PFSK-1 (cell line): ENCODE measurements around the gene TRMT6.

Source experiments
- POLR2AphosphoS5 ChIP-seq: IDR thresholded peaks from 2 replicates; pipeline ENCODE4 v1.6.1; 2012; ENCODE audit warnings: low read depth, mild to moderate bottlenecking, control low read depth, low read length, moderate library complexity
- SIN3A ChIP-seq: IDR thresholded peaks from 2 replicates; pipeline ENCODE4 v1.6.1; 2012; ENCODE audit warnings: mild to moderate bottlenecking, low read length, moderate library complexity, borderline replicate concordance; ENCODE audit not compliant: insufficient read depth
- TF ChIP-seq, protein P1 (sequence below), 2 experiments: IDR thresholded peaks; 2 replicates each; pipeline versions ENCODE4 v1.6.1 to v1.8.0; 2011 to 2012; ENCODE audit warnings: low read depth in 2 of 2, low read length in 2 of 2, control low read depth in 1 of 2, inconsistent platforms in 1 of 2, mild to moderate bottlenecking in 1 of 2, moderate library complexity in 1 of 2; ENCODE audit not compliant: insufficient read depth in 1 of 2

GRCh38 chr20:5969348-5969935 lies 19.1 kb upstream of the TRMT6 start:
- TF ChIP-seq SIN3A, result no peak
- TF ChIP-seq, protein P1, sequence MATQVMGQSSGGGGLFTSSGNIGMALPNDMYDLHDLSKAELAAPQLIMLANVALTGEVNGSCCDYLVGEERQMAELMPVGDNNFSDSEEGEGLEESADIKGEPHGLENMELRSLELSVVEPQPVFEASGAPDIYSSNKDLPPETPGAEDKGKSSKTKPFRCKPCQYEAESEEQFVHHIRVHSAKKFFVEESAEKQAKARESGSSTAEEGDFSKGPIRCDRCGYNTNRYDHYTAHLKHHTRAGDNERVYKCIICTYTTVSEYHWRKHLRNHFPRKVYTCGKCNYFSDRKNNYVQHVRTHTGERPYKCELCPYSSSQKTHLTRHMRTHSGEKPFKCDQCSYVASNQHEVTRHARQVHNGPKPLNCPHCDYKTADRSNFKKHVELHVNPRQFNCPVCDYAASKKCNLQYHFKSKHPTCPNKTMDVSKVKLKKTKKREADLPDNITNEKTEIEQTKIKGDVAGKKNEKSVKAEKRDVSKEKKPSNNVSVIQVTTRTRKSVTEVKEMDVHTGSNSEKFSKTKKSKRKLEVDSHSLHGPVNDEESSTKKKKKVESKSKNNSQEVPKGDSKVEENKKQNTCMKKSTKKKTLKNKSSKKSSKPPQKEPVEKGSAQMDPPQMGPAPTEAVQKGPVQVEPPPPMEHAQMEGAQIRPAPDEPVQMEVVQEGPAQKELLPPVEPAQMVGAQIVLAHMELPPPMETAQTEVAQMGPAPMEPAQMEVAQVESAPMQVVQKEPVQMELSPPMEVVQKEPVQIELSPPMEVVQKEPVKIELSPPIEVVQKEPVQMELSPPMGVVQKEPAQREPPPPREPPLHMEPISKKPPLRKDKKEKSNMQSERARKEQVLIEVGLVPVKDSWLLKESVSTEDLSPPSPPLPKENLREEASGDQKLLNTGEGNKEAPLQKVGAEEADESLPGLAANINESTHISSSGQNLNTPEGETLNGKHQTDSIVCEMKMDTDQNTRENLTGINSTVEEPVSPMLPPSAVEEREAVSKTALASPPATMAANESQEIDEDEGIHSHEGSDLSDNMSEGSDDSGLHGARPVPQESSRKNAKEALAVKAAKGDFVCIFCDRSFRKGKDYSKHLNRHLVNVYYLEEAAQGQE (IDR thresholded peaks at IDR 0.05; ENCODE audit: insufficient read depth in 1 of 2, low read depth in 2 of 2, low read length in 2 of 2), result no peak
- no peak for TF ChIP-seq POLR2AphosphoS5
